Erythroblast (primary cell): Measurements from ENCODE around the gene LPIN3.

Experiments
- GATA1 ChIP-seq: IDR thresholded peaks from 2 replicates; pipeline ENCODE4 v1.6.1; 2011; ENCODE audit warnings: low read depth, mild to moderate bottlenecking, control low read depth, low read length, moderate library complexity
- POLR2A ChIP-seq: IDR thresholded peaks from 2 replicates; pipeline ENCODE4 v1.6.1; 2011; ENCODE audit warnings: mild to moderate bottlenecking, low read length

DNA sequence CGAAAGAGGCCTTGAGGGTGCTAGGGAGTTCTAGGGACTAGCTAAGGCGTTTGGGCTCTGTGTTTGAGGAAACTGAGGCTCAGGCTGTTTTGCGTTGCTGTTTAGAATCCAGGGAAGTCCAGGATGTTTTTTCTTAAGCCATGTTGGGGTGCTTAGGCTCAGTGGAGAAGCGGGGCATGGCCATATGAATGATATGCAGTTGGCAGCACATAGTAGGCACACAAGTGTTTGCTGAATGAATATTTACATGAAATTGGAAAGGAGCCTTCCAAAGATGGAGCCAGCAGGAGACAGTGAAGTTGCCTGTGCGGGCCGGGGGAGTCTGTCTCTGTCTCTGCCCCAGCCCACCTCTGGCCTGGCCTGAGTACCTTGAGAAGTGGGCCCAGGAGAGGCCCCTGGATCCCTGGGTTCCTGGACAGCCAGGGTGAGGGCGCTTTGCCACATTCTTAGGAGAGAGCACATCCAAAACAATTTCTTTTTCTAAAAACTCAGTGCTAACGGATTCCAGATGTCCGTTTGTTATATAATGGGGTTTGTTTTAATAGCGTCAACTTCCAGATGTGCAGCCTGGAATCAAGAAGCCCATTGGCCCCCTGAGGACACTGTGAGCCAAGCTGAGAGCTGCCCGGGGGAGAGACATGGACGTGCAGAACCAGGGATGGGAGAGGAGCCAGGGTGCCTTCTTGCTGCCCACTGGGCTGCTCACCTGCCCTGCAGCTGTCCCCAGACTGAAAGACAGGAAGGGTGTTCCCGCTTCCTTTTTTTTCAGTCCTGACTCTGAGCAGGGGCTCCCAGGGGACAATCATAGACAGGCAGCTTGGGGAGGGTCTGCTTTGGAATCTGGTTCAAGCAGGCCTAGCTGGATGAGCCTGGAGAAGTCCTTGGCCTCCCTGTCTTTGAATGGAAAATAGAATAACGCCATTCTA, 46.1 kb downstream of the LPIN3 start:
- no peak for TF ChIP-seq POLR2A
- no peak for TF ChIP-seq GATA1
